ENCODE measurements around the gene TYMP. TPM values are rescaled to one million over a fixed set of nuclear protein-coding genes. Genes with fewer than 3 reads are reported as not detected.

TYMP gene
- total and polyA plus RNA-seq, 8 donors, result 5.8 to 68.6 (median 23.5) TPM

DNA sequence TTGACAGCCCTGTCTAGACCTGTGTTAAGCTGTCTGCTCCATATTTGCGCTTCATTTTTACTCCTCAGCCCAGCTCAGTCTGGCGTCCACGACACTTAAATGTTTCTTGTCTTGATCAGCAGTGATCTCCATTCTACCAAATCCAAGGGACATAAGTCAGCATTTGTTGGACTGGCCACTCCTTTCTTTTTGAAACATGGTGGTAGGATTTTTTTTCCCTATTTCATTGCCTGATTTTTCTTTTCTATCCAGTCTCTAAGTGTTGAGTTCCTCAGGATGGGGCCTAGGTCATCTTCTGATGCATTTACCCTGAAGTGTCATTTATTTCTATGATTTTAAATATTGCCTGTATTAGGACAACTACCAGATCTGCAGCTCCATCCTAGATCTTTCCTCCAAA is 20.9 kb downstream of the TYMP start:
- Histone ChIP-seq H3K4me1 (peaks cover 0 to 13% (median 0%) of the 10 kb centered on the region in 3 donors), H3K27ac (peak overlapping the region in 2 of 4 donors; percentile 68 to 85), H3K36me3 (peaks cover 0 to 4% (median 0%) of the 10 kb centered on the region in 3 donors), H3K9me3 (no peaks in the 10 kb centered on the region), H3K4me3 (peak overlapping the region in 3 of 4 donors; percentile 57 to 84 (median 63)), H3K27me3 (no peaks in the 10 kb centered on the region)
- WGBS, 2 donors, result 10 to 11% methylated on average over 3 of the region's 3 CpGs
- FAIRE-seq (no peak), DNase-seq (peak in 1 of 6 donors; percentile 2), ATAC-seq (no peak)
- intact Hi-C loops (cut with DNase I), result loop anchor here in 2 of 3 donors (5.0 to 10.0 kb wide), 2 partner anchors 262 to 264 kb away; partner anchors contain the start of gene TUBGCP6 (in 2 of the 2)
- TF ChIP-seq, protein P1, sequence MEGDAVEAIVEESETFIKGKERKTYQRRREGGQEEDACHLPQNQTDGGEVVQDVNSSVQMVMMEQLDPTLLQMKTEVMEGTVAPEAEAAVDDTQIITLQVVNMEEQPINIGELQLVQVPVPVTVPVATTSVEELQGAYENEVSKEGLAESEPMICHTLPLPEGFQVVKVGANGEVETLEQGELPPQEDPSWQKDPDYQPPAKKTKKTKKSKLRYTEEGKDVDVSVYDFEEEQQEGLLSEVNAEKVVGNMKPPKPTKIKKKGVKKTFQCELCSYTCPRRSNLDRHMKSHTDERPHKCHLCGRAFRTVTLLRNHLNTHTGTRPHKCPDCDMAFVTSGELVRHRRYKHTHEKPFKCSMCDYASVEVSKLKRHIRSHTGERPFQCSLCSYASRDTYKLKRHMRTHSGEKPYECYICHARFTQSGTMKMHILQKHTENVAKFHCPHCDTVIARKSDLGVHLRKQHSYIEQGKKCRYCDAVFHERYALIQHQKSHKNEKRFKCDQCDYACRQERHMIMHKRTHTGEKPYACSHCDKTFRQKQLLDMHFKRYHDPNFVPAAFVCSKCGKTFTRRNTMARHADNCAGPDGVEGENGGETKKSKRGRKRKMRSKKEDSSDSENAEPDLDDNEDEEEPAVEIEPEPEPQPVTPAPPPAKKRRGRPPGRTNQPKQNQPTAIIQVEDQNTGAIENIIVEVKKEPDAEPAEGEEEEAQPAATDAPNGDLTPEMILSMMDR (IDR thresholded peaks at IDR 0.05), result no peak

DNA sequence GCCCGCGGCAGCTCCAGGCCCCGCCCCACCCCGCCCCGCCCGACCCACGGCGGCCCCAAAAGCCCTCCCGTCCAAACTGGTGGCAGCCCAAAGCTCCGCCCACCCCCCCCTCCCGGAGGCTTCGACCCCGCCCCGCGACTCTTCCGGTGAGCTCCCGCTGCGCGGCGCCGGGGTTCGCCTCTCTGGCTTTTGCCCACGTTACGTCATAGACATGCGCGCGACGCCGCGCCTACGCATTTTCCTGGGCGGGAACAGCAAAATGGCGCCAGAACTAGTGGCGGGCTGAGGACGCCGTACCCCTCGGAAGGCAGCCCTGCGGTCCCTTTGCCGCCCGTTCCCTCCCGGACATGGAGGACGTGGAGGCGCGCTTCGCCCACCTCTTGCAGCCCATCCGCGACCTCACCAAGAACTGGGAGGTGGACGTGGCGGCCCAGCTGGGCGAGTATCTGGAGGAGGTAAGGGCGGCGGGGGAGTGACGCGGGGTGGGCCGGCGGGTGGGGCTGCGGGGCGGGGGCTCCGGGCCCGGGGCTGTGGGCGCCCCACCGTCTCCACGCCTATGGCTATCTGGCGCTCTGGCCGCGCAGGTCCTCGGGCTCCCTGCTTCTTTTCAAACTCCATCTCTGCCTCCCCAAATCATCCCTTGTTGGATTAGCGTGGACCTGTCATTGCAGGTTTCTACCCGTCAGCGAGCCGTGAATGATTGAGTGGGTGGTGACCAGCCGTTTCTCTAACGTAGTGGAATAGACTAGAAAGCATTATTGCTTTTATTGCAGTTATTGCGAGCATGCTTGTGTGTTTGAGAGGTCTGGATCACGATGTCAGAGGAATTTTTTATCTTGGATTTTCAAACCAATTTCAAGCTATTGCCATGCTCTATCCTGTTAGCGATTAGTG is 21.6 kb downstream of the TYMP start, which contains the start of gene NCAPH2:
Gene NCAPH2 (plus strand): TSS at position 234 of the 894 bp plus-strand sequence. CDS start 114 bp downstream, at position 348.
- peaks cover 0 to 6% (median 0%) of the 10 kb centered on the region in 3 donors for H3K36me3 ChIP-seq
- H3K27me3 ChIP-seq, result no peaks in the 10 kb centered on the region
- H3K9me3 ChIP-seq, result no peaks in the 10 kb centered on the region
- H3K4me3 ChIP-seq, result peak within 1 kb of the TSS; percentile 68 to 90 (median 83)
- DNase-seq, result peak; percentile 95 to 99 (median 98)
- no peak for FAIRE-seq
- TF ChIP-seq, protein P1 (IDR thresholded peaks at IDR 0.05), result no peak
- peak; percentile 46 to 80 (median 68) for ATAC-seq
- intact Hi-C loops (cut with DNase I), result loop anchor here in 2 of 3 donors (5.0 to 10.0 kb wide), 2 partner anchors 261 to 263 kb away; partner anchors contain the start of gene TUBGCP6 (in 2 of the 2)
- 1% methylated on average over 67 to 76 of the region's 76 CpGs for WGBS, 2 donors
- peaks cover 0 to 13% (median 0%) of the 10 kb centered on the region in 3 donors for H3K4me1 ChIP-seq
- H3K27ac ChIP-seq, result peak within 1 kb of the TSS; percentile 75 to 94 (median 85)

DNA sequence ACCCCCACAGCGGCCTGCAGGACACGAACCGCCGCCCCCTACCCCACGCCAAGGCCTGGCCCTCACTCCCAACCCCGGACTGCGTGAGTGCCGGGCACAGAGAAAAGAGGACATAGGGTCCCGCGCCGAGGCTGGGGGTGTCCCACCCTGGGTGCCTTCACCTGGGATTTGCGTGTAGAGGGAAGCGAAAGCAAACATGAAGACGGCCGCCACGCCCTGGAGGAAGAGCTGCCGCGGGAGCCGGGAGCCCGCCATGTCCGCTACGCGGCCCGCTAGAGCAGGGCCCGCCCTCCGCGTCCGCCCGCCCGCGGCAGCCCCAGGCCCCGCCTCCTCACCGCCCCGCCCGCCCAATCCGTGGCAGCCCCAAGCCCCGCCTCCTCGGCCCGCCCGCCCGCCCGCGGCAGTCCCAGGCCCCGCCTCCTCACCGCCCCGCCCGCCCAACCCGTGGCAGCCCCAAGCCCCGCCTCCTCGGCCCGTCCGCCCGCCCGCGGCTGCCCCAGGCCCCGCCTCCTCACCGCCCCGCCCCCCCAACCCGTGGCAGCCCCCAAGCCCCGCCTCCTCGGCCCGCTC is 22.3 kb downstream of the TYMP start, which contains the start of gene LMF2:
Gene LMF2 (minus strand): TSS at position 282 of the 570 bp plus-strand sequence. CDS start 27 bp downstream, at position 255.
- DNase-seq, result peak; percentile 86 to 98 (median 96)
- no peaks in the 10 kb centered on the region for H3K9me3 ChIP-seq
- H3K4me3 ChIP-seq, result peak within 1 kb of the TSS; percentile 68 to 90 (median 83)
- intact Hi-C loops (cut with DNase I), result loop anchor here in 2 of 3 donors (5.0 to 10.0 kb wide), 2 partner anchors 260 to 263 kb away; partner anchors contain the start of gene TUBGCP6 (in 2 of the 2)
- WGBS, 2 donors, result 0 to 1% methylated on average over 22 to 58 of the region's 62 CpGs
- H3K4me1 ChIP-seq, result peaks cover 0 to 13% (median 0%) of the 10 kb centered on the region in 3 donors
- H3K36me3 ChIP-seq, result peaks cover 0 to 14% (median 0%) of the 10 kb centered on the region in 3 donors
- no peaks in the 10 kb centered on the region for H3K27me3 ChIP-seq
- peak within 1 kb of the TSS; percentile 75 to 94 (median 85) for H3K27ac ChIP-seq
- ATAC-seq, result peak; percentile 67 to 84 (median 74)
- no peak for FAIRE-seq
- TF ChIP-seq, protein P1 (IDR thresholded peaks at IDR 0.05), result no peak

DNA sequence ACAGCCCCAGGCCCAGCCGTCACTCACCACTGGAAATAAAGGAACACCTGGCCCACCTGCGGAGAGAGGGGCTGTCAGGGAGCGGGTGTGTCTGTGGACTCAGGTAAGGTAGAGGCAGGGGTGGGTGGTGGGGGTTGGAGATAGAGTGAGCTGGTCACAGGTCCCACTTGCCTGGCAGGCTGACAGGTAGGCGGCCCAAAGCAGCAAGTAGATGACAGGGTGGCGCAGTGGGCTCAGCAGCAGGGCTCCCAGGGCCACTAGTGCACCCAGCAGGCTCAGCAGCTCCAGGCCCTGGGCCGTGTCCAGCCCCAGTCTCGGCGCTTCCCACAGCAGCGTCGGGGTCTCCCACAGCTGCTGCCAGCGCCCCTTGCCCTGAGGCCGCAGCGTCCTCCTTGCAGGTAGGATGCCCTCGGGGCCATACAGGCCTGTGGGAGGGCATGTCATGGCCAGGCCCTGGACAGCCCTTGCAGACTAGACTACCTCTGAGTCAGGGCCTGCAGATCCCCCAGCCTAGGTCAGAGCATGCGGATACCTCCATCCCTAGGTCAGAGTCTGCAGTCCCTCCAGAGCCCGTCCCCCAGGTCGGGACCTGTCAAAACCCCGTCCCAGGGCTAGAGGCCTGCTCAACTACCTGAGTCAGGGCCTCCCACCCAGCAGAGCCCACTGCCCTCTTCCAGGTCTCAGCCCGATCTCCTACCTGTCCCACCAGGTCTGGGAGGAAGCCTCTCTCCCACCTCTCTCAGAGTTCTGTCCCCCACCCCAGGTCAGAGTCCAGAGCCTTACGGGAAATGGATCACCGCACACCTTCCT is 23.0 kb downstream of the TYMP start:
- Histone ChIP-seq H3K36me3 (peaks cover 0 to 15% (median 0%) of the 10 kb centered on the region in 3 donors), H3K27me3 (no peaks in the 10 kb centered on the region), H3K4me3 (peak overlapping the region; percentile 68 to 90 (median 83)), H3K4me1 (peaks cover 0 to 13% (median 0%) of the 10 kb centered on the region in 3 donors), H3K9me3 (no peaks in the 10 kb centered on the region), H3K27ac (peak overlapping the region; percentile 66 to 75 (median 71))
- DNase-seq (peak; percentile 72 to 93 (median 86)), FAIRE-seq (no peak), ATAC-seq (peak; percentile 23 to 45 (median 35))
- TF ChIP-seq, protein P1 (IDR thresholded peaks at IDR 0.05), result no peak
- intact Hi-C loops (cut with DNase I), result loop anchor here in 2 of 3 donors (5.0 to 10.0 kb wide), 2 partner anchors 260 to 262 kb away; partner anchors contain the start of gene TUBGCP6 (in 2 of the 2)
- WGBS, 2 donors, result 14 to 21% methylated on average over 16 to 21 of the region's 21 CpGs

Data from pancreas (tissue), 10 donors.